Karpas-422 (cell line): Measurements from ENCODE around the gene HOXD11. TPM values are rescaled to one million over a fixed set of nuclear protein-coding genes. Genes with fewer than 3 reads are reported as not detected.

Source experiments
- small RNA-seq: library from RNA; depleted of rRNA; stranded (forward); fragments of <200 nt; gene quantifications from one replicate; pipeline ENCODE3, GENCODE V24; 2014
- total RNA-seq: library from RNA; depleted of rRNA; stranded (reverse); fragments of >200 nt; shearing (Covaris generic); gene quantifications from 2 replicates; pipeline ENCODE4 v1.2.3, GENCODE V29; 2014; ENCODE audit warnings: low replicate concordance; rRNA removed

HOXD11 gene
- total RNA-seq, 1 experiment from 2014 or later: not detected

Small RNA genes within 50 kb of the gene (small RNA-seq; reads per million reads assigned to genes)
- gene MIR10B: 4.2 reads per million, percentile 75 among the genes with 10 or more reads in this experiment

Other genes with a start within 250 kb of the HOXD11 start
- gene LNPK, start 105.0 kb upstream of the HOXD11 start, total RNA-seq: 17.1 and 69.0 TPM in 2 replicates
- not detected in 2 replicates for gene EVX2, start 23.3 kb upstream of the HOXD11 start, total RNA-seq
- gene HOXD13, start 14.6 kb upstream of the HOXD11 start, total RNA-seq: not detected in 2 replicates
- 1.0 and 1.9 TPM in 2 replicates for gene HOXD12, start 7.5 kb upstream of the HOXD11 start, total RNA-seq
- not detected in 2 replicates for gene HOXD10, start 9.5 kb downstream of the HOXD11 start, total RNA-seq
- not detected in 2 replicates for gene HOXD9, start 15.4 kb downstream of the HOXD11 start, total RNA-seq
- not detected in 2 replicates for gene HOXD8, start 22.4 kb downstream of the HOXD11 start, total RNA-seq
- gene HOXD4, start 44.3 kb downstream of the HOXD11 start, total RNA-seq: not detected in 2 replicates
- gene HOXD3, start 50.0 kb downstream of the HOXD11 start, total RNA-seq: not detected in 2 replicates
- gene HOXD1, start 81.4 kb downstream of the HOXD11 start, total RNA-seq: not detected in 2 replicates
- 64.8 and 106 TPM in 2 replicates for gene MTX2, start 162.2 kb downstream of the HOXD11 start, total RNA-seq